IPS-NIHi7 (cell line): ENCODE data around the gene RIMBP2.

Experiments used
- DNase-seq: peaks from one replicate; pipeline ENCODE4 v3.0.0; 2012; ENCODE audit warnings: mixed read lengths; ENCODE audit errors: extremely low spot score

RIMBP2 gene

GRCh38 chr12:130444986-130445385 lies 271.1 kb downstream of the RIMBP2 start:
- no peak for DNase-seq

- DNase-seq: no peak
Measured at GRCh38 chr12:130444061-130444460, 272.0 kb downstream of the RIMBP2 start.

- DNase-seq: no peak
Measured at GRCh38 chr12:130441771-130442760, 274.0 kb downstream of the RIMBP2 start.

- no peak for DNase-seq
Measured at GRCh38 chr12:130440411-130441080, 275.6 kb downstream of the RIMBP2 start.

GRCh38 chr12:130439250-130439649 lies 276.8 kb downstream of the RIMBP2 start:
- DNase-seq: no peak

GRCh38 chr12:130438711-130439110 lies 277.4 kb downstream of the RIMBP2 start:
- DNase-seq: no peak

- DNase-seq: no peak
Measured at GRCh38 chr12:130438243-130438620, 277.9 kb downstream of the RIMBP2 start.

GRCh38 chr12:130437555-130438242 lies 278.4 kb downstream of the RIMBP2 start:
- no peak for DNase-seq

- no peak for DNase-seq
Measured at GRCh38 chr12:130436741-130437501, 279.2 kb downstream of the RIMBP2 start.

GRCh38 chr12:130435826-130436225 lies 280.3 kb downstream of the RIMBP2 start:
- no peak for DNase-seq

GRCh38 chr12:130435331-130435730 lies 280.8 kb downstream of the RIMBP2 start:
- no peak for DNase-seq

GRCh38 chr12:130434560-130434959 lies 281.5 kb downstream of the RIMBP2 start:
- DNase-seq: no peak

- no peak for DNase-seq
Measured at GRCh38 chr12:130433834-130434233, 282.3 kb downstream of the RIMBP2 start.

GRCh38 chr12:130433411-130433810 lies 282.7 kb downstream of the RIMBP2 start:
- DNase-seq: no peak

GRCh38 chr12:130431176-130431575 lies 284.9 kb downstream of the RIMBP2 start:
- DNase-seq: no peak

- no peak for DNase-seq
Measured at GRCh38 chr12:130429656-130430505, 286.2 kb downstream of the RIMBP2 start.

- no peak for DNase-seq
Measured at GRCh38 chr12:130428116-130428515, 288.0 kb downstream of the RIMBP2 start.

- DNase-seq: no peak
Measured at GRCh38 chr12:130427381-130427887, 288.7 kb downstream of the RIMBP2 start.

GRCh38 chr12:130425698-130426245 lies 290.3 kb downstream of the RIMBP2 start:
- DNase-seq: no peak
